ENCODE measurements around the gene FCHO1. TPM values are rescaled to one million over a fixed set of nuclear protein-coding genes. Genes with fewer than 3 reads are reported as not detected.

The FCHO1 gene
- total RNA-seq, 1 donor from 2014 or later, result 1.5 TPM

- Histone ChIP-seq H3K36me3 (ENCODE audit: control insufficient read depth, insufficient read depth, low read length) (no peaks in the 10 kb centered on the region), H3K4me3 (ENCODE audit: low read depth, low read length) (no peak overlapping the region), H3K27me3 (ENCODE audit: control insufficient read depth, insufficient read depth, low read length) (peaks cover 19% of the 10 kb centered on the region)
- TF ChIP-seq CTCF (IDR thresholded peaks at IDR 0.05; ENCODE audit: insufficient read depth, low read length, poor library complexity, severe bottlenecking), result no peak
- DNase-seq (ENCODE audit: low read depth), result no peak
Observed at GRCh38 chr19:17749912-17750317, 1.4 kb upstream of the FCHO1 start.

GRCh38 chr19:17751912-17752273 is 616 bp downstream of the FCHO1 start:
- TF ChIP-seq CTCF (IDR thresholded peaks at IDR 0.05; ENCODE audit: insufficient read depth, low read length, poor library complexity, severe bottlenecking), result no peak
- no peak for DNase-seq (ENCODE audit: low read depth)
- peaks cover 19% of the 10 kb centered on the region for H3K27me3 ChIP-seq (ENCODE audit: control insufficient read depth, insufficient read depth, low read length)
- no peak overlapping the region for H3K4me3 ChIP-seq (ENCODE audit: low read depth, low read length)
- H3K36me3 ChIP-seq (ENCODE audit: control insufficient read depth, insufficient read depth, low read length), result no peaks in the 10 kb centered on the region

- Histone ChIP-seq H3K27me3 (ENCODE audit: control insufficient read depth, insufficient read depth, low read length) (peaks cover 16% of the 10 kb centered on the region), H3K4me3 (ENCODE audit: low read depth, low read length) (no peak overlapping the region), H3K36me3 (ENCODE audit: control insufficient read depth, insufficient read depth, low read length) (no peaks in the 10 kb centered on the region)
- TF ChIP-seq CTCF (IDR thresholded peaks at IDR 0.05; ENCODE audit: insufficient read depth, low read length, poor library complexity, severe bottlenecking), result no peak
- no peak for DNase-seq (ENCODE audit: low read depth)
Observed at GRCh38 chr19:17752865-17753639, 1.8 kb downstream of the FCHO1 start.

- Histone ChIP-seq H3K36me3 (ENCODE audit: control insufficient read depth, insufficient read depth, low read length) (no peaks in the 10 kb centered on the region), H3K4me3 (ENCODE audit: low read depth, low read length) (no peak overlapping the region), H3K27me3 (ENCODE audit: control insufficient read depth, insufficient read depth, low read length) (peaks cover 14% of the 10 kb centered on the region)
- TF ChIP-seq CTCF (IDR thresholded peaks at IDR 0.05; ENCODE audit: insufficient read depth, low read length, poor library complexity, severe bottlenecking), result no peak
- no peak for DNase-seq (ENCODE audit: low read depth)
Observed at GRCh38 chr19:17753976-17754375, 2.7 kb downstream of the FCHO1 start.

- Histone ChIP-seq H3K27me3 (ENCODE audit: control insufficient read depth, insufficient read depth, low read length) (peaks cover 9% of the 10 kb centered on the region), H3K4me3 (ENCODE audit: low read depth, low read length) (no peak overlapping the region), H3K36me3 (ENCODE audit: control insufficient read depth, insufficient read depth, low read length) (no peaks in the 10 kb centered on the region)
- DNase-seq (ENCODE audit: low read depth), result no peak
- no peak for TF ChIP-seq CTCF (IDR thresholded peaks at IDR 0.05; ENCODE audit: insufficient read depth, low read length, poor library complexity, severe bottlenecking)
Observed at GRCh38 chr19:17754634-17755442, 3.6 kb downstream of the FCHO1 start.

Measured in kidney epithelial cell (primary cell).